GM18499 (cell line): Measurements from ENCODE around the gene SLC19A1.
"Not testable (repeated sequence)": the region's sequence is repeated elsewhere in the genome, so short reads cannot be mapped to it uniquely, and the experiment has no call there.

Experiments
- ATAC-seq: cut with Tn5 transposase; IDR thresholded peaks from one replicate; pipeline ENCODE4 v1.9.1; 2021; ENCODE audit warnings: moderate number of reproducible peaks; ENCODE audit not compliant: insufficient read depth, unreplicated experiment

The SLC19A1 gene

DNA sequence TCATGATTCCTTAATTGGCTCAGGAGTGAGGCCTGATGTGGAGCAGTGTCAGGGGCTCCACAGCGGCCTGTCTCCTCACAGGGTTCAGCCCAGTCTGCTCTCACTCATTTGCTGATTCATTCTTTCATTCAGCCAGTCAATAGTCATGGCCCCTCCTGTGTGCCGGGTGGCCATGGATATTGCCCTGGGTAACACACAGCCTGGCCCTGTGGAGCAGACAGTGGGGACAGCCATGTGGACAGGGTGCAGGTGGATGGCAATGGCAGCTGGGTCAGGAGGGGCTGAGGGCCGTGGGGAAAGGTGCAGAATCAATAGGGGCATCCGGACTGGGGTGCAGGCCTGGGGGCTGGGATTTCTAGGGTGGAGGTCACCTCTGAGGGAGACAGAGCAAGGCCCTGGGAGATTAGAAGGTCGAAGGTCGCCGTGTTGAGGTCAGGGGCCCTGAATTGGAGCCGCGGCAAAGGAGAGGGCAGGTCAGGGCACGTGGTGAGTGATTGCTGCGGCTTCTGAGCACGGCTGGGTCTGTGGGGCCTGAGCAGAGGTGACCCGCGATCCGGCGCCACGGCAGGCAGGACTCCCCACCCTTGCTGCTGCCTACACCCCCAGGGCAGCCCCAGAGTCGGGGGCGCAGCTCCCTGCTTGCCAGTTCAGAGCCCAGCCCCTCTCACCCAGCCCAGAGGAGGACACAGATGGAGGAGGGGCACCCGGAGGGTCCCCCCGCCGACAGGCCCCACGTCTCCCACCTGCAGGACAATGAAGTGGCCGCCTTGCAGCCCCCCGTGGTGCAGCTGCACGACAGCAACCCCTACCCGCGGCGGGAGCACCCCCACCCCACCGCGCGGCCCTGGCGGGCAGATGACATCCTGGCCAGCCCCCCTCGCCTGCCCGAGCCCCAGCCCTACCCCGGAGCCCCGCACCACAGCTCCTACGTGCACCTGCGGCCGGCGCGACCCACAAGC lies 33.4 kb downstream of the SLC19A1 start:
- ATAC-seq = no peak

- no peak for ATAC-seq
Observed at GRCh38 chr21:45507888-45508508, 34.2 kb downstream of the SLC19A1 start.

GRCh38 chr21:45507523-45507875 lies 34.7 kb downstream of the SLC19A1 start:
- no peak for ATAC-seq

- ATAC-seq = no peak
Observed at GRCh38 chr21:45506836-45507522, 35.3 kb downstream of the SLC19A1 start.

- no peak for ATAC-seq
Observed at GRCh38 chr21:45506241-45506817, 35.9 kb downstream of the SLC19A1 start.

- ATAC-seq = no peak
Observed at GRCh38 chr21:45505416-45506021, 36.7 kb downstream of the SLC19A1 start.

GRCh38 chr21:45504516-45505415 lies 37.5 kb downstream of the SLC19A1 start:
- no peak for ATAC-seq

DNA sequence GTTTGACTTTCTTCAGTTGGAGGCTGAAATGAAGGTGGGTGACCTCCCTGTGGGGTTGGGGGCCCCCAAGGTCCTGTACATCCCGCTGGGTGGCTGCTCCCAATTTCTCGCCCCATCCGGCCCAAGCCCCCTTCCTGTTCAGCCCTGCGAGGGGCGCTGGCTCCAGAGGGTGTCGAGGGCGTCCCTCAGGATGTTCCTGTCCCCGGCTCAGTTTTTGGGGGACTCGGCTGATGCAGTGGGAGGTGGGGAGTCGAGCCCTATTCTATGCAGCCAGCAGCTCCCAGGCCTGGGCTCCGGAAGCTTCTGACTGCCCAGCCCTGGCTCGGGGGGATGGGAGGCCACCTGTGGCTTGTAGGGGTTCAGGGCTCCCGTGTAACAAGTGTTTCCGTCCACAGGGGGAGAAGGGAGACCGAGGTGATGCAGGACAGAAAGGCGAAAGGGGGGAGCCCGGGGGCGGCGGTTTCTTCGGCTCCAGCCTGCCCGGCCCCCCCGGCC lies 38.2 kb downstream of the SLC19A1 start:
- no peak for ATAC-seq

- ATAC-seq = not testable (repeated sequence)
Observed at GRCh38 chr21:45503226-45503625, 39.0 kb downstream of the SLC19A1 start.

GRCh38 chr21:45502600-45502999 lies 39.6 kb downstream of the SLC19A1 start:
- ATAC-seq = no peak

- ATAC-seq = no peak
Observed at GRCh38 chr21:45502006-45502345, 40.3 kb downstream of the SLC19A1 start.

GRCh38 chr21:45501081-45502005 lies 40.9 kb downstream of the SLC19A1 start:
- ATAC-seq = not testable (repeated sequence)

- no peak for ATAC-seq
Observed at GRCh38 chr21:45499970-45500577, 42.2 kb downstream of the SLC19A1 start.

GRCh38 chr21:45499201-45499750 lies 43.0 kb downstream of the SLC19A1 start:
- ATAC-seq = no peak

GRCh38 chr21:45498646-45499000 lies 43.6 kb downstream of the SLC19A1 start:
- no peak for ATAC-seq

DNA sequence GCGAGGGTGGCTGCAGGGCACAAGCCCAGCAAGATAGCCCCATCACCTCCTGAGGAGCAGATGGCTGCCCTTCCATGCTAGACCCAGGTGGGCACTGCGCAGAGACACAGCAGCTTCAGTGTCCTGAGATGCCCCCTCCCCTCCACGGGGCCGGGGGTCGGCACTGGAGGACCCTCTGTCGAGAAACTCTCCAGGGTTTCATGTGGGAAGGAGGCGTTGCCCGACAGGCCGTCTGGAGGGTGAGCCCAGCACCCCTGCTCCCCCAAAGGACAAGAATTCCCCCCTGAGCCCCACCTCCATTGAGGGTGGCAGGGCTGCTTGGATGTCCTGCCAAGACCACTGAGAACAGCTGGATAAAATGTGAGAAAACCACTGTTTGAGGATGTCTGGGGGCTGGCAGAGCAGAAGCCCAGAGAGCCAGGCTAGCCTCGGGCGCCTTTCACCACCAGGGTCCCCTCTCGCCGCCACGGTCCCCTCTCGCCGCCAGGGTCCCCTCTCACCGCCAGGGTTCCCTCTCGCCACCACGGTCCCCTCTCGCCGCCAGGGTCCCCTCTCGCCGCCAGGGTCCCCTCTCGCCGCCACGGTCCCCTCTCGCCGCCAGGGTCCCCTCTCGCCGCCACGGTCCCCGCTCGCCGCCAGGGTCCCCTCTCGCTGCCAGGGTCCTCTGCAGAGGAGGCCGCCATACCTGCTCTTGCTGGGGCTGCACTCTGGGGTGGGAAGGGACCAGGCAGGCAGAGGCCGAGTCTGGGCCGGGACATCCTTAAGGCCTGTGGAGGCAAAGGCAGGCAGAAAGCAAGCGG lies 44.2 kb downstream of the SLC19A1 start:
- ATAC-seq = no peak
